Colon (tissue), 2 donors: Measurements from ENCODE around the gene EIF1.
A peak's percentile ranks its signal among the peaks of the same experiment; 100 is the strongest.
"Not testable (repeated sequence)": the region's sequence is repeated elsewhere in the genome, so short reads cannot be mapped to it uniquely, and the experiment has no call there.

Experiments
- FAIRE-seq: peaks from 2 replicates; lab custom pipeline; 2012; peaks lifted over from hg19 to GRCh38; lab: Jason Lieb, UNC
- donor health status: control.
- donor health status: control.

The EIF1 gene

GRCh38 chr17:41688641-41689496, at the start of gene EIF1:
EIF1 (plus strand) TSS chr17:41688885; CDS start chr17:41689039, 154 bp downstream.
- FAIRE-seq, result peak; percentile 21

GRCh38 chr17:41638941-41639340, 49.7 kb upstream of the EIF1 start:
- no peak for FAIRE-seq

- FAIRE-seq, result no peak
Observed at GRCh38 chr17:41639492-41640473, 48.9 kb upstream of the EIF1 start.

GRCh38 chr17:41640596-41640995, 48.1 kb upstream of the EIF1 start:
- FAIRE-seq, result not testable (repeated sequence)

GRCh38 chr17:41642252-41643156, 46.2 kb upstream of the EIF1 start:
- no peak for FAIRE-seq

- FAIRE-seq, result no peak
Observed at GRCh38 chr17:41647038-41647813, 41.5 kb upstream of the EIF1 start.

GRCh38 chr17:41647940-41648410, 40.7 kb upstream of the EIF1 start:
- FAIRE-seq, result no peak

GRCh38 chr17:41648411-41649195, 40.1 kb upstream of the EIF1 start:
- FAIRE-seq, result no peak

- no peak for FAIRE-seq
Observed at GRCh38 chr17:41649923-41650519, 38.7 kb upstream of the EIF1 start.

- no peak for FAIRE-seq
Observed at GRCh38 chr17:41650794-41651624, 37.7 kb upstream of the EIF1 start.

GRCh38 chr17:41651625-41652460, 36.8 kb upstream of the EIF1 start:
- FAIRE-seq, result no peak

GRCh38 chr17:41652461-41652970, 36.2 kb upstream of the EIF1 start:
- no peak for FAIRE-seq

- no peak for FAIRE-seq
Observed at GRCh38 chr17:41653421-41653820, 35.3 kb upstream of the EIF1 start.

GRCh38 chr17:41653892-41654677, 34.6 kb upstream of the EIF1 start:
- no peak for FAIRE-seq

- no peak for FAIRE-seq
Observed at GRCh38 chr17:41654678-41655607, 33.7 kb upstream of the EIF1 start.
